Activated CD4-positive, alpha-beta T cell treated with anti-CD3 and anti-CD28 coated beads, Interleukin-2, amount 10 ng/mL, durations not matched to agents 7 days and 5 days (primary cell): ENCODE measurements around the gene STPG1. TPM values are rescaled to one million over a fixed set of nuclear protein-coding genes. Genes with fewer than 3 reads are reported as not detected.
A peak's percentile ranks its signal among the peaks of the same experiment; 100 is the strongest.

Experiments
- CTCF ChIA-PET: fragments of 350-600 bp; sonication (Branson Sonifier 250); formaldehyde crosslinking; loops from one replicate; lab custom pipeline; 2021; ENCODE audit warnings: antibody characterized with exemption; lab: Charles Lee
- POLR2A ChIA-PET: fragments of 350-600 bp; sonication (Branson Sonifier 250); formaldehyde crosslinking; loops from one replicate; lab custom pipeline; 2021; ENCODE audit warnings: antibody characterized with exemption; lab: Charles Lee
- DNase-seq: peaks from one replicate; pipeline ENCODE4 v3.0.0-alpha.2; 2020
- H3K27ac Mint-ChIP-seq: one replicate; pipeline ENCODE4 v1.8.0; 2021; ENCODE audit warnings: mild to moderate bottlenecking, moderate library complexity, mixed read lengths
- H3K27me3 Mint-ChIP-seq: one replicate; pipeline ENCODE4 v1.8.0; 2021; ENCODE audit warnings: mixed read lengths
- H3K36me3 Mint-ChIP-seq: one replicate; pipeline ENCODE4 v1.8.0; 2021; ENCODE audit warnings: low read depth, mixed read lengths
- H3K4me1 Mint-ChIP-seq: one replicate; pipeline ENCODE4 v1.8.0; 2021; ENCODE audit warnings: mixed read lengths
- H3K4me3 Mint-ChIP-seq: one replicate; pipeline ENCODE4 v1.8.0; 2021; ENCODE audit warnings: mild to moderate bottlenecking, moderate library complexity, mixed read lengths
- H3K9me3 Mint-ChIP-seq: one replicate; pipeline ENCODE4 v1.8.0; 2021; ENCODE audit warnings: mixed read lengths
- total RNA-seq, 2 experiments: library from RNA; stranded (reverse); gene quantifications; one replicate each; pipeline ENCODE4 v1.2.3, GENCODE V29; 2021

STPG1 gene
- total RNA-seq, 2 experiments from 2014 or later = 10.0 to 11.0 TPM

DNA sequence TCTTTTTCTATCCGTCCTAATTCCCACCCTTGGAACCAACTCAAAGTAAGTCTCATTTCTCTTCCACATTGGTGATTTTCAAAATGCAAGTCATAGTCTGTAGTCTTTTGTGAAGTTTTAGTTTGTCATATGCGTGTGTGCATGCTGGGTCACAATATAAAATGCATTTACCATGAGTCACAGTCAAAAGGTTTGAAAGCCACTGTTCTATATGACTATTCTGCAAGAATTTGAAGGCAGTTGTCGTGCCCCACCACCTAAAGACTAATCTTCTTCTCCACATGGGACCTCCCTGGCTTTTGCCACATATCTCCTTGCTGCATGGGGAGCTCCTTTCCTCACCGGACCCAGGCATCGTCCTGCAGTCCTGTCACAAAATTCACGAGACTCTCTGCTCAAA lies 1.6 kb downstream of the STPG1 start:
- POLR2A ChIA-PET = no interaction called here
- DNase-seq = no peak

DNA sequence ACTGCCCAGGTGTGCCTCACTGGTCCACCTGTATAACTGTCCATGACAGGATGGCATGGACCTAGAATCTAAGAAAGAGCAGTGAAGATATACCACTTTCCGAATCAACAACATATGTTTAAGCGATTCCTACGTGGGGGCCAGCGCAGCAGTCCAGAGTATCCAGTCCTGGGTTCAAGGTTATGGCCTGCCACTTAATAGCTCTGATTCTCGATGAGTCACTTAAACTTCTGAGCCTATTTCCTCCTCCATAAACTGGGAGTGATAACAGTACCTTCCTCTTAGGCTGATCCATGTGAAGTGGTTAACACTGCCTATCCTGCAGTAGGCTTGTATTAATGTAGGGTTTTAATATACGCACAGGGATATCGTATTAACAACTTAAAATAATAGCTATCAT lies 2.8 kb downstream of the STPG1 start:
- DNase-seq = no peak
- H3K4me1 Mint-ChIP-seq = peaks cover 33% of the 10 kb centered on the region
- H3K9me3 Mint-ChIP-seq = no peaks in the 10 kb centered on the region
- H3K27me3 Mint-ChIP-seq = no peaks in the 10 kb centered on the region
- POLR2A ChIA-PET = no interaction called here
- CTCF ChIA-PET = interaction anchor here (1.1 to 2.3 kb wide), 5 partner anchors 11 to 260 kb away, joined by 3 to 9 read pairs (median 3); no protein-coding TSS in a partner anchor
- no peak overlapping the region for H3K27ac Mint-ChIP-seq
- peaks cover 6% of the 10 kb centered on the region for H3K36me3 Mint-ChIP-seq
- H3K4me3 Mint-ChIP-seq = no peak overlapping the region

More for the DNA sequence above, 1.6 kb downstream of the STPG1 start:
- H3K36me3 Mint-ChIP-seq = peaks cover 10% of the 10 kb centered on the region
- no peak overlapping the region for H3K4me3 Mint-ChIP-seq
- no peaks in the 10 kb centered on the region for H3K27me3 Mint-ChIP-seq
- no peaks in the 10 kb centered on the region for H3K9me3 Mint-ChIP-seq
- CTCF ChIA-PET = interaction anchor here (0.6 to 1.9 kb wide), 5 partner anchors 20 to 262 kb away, joined by 3 to 4 read pairs (median 3); no protein-coding TSS in a partner anchor
- H3K27ac Mint-ChIP-seq = peak overlapping the region; percentile 3
- peaks cover 35% of the 10 kb centered on the region for H3K4me1 Mint-ChIP-seq

DNA sequence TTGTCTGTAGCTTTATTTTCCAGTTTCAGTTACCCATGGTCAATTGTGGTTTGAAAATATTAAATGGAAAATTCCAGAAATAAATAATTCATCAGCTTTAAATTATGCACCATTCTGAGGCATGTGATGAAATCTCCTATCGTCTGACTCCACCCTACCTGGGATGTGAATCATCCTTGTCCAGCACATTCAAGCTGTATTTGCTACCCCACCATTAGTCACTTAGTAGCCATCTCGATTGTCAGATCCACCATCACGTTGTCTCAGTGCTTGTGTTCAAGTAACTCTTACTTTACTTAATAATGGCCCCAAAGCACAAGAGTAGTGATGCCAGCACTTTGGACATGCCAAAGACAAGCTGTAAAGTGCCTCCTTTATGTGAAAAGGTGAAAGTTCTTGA lies 4.0 kb downstream of the STPG1 start:
- H3K4me3 Mint-ChIP-seq = no peak overlapping the region
- H3K36me3 Mint-ChIP-seq = peaks cover 6% of the 10 kb centered on the region
- no peaks in the 10 kb centered on the region for H3K27me3 Mint-ChIP-seq
- H3K9me3 Mint-ChIP-seq = no peaks in the 10 kb centered on the region
- no peak overlapping the region for H3K27ac Mint-ChIP-seq
- CTCF ChIA-PET = interaction anchor here (0.9 to 2.3 kb wide), 6 partner anchors 9 to 338 kb away, joined by 3 to 9 read pairs (median 4); no protein-coding TSS in a partner anchor
- peaks cover 26% of the 10 kb centered on the region for H3K4me1 Mint-ChIP-seq
- DNase-seq = no peak
- POLR2A ChIA-PET = no interaction called here

DNA sequence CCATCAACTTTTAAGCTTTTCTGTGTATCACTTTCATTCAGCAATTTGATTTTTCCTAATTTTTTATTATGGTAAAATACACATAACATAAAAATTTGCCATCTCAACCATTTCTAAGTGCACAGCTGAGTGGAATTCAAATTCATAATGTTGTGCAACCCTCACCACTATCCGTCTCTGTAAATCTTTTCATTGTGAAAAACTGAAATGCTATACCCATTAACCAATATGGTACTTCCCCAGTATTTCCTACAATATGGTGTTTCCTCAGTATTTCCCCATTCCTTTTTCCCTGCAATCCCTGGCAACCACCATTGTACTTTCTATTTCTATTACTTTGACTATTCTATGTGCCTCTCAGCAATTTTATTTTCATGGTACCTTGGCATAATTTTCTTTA lies 6.8 kb downstream of the STPG1 start:
- H3K36me3 Mint-ChIP-seq = peaks cover 6% of the 10 kb centered on the region
- DNase-seq = no peak
- no peak overlapping the region for H3K27ac Mint-ChIP-seq
- no peaks in the 10 kb centered on the region for H3K9me3 Mint-ChIP-seq
- ChIA-PET CTCF (interaction anchor here (1.1 kb wide), 1 partner anchor 208 kb away, joined by 4 read pairs; no protein-coding TSS in a partner anchor), POLR2A (no interaction called here)
- no peak overlapping the region for H3K4me3 Mint-ChIP-seq
- peaks cover 8% of the 10 kb centered on the region for H3K4me1 Mint-ChIP-seq
- no peaks in the 10 kb centered on the region for H3K27me3 Mint-ChIP-seq

DNA sequence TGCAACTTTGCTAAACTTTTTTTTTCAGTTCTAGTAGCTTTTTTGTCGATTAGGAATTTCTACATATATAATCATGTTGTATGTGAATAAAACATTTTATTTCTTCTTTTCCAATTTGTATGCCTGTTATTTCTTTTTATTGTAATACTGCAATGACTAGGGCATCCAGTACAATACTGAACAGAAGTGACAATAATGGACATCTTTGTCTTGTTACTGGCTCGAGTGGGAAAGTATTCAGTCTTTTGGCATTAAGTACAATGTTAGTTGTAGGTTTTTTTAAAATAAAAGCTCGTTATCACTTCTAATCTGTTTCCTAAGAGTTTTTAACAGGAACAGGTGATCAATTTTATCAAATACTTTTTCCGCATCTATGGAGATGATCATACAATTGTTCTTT lies 9.8 kb downstream of the STPG1 start:
- no peak overlapping the region for H3K27ac Mint-ChIP-seq
- H3K4me3 Mint-ChIP-seq = no peak overlapping the region
- CTCF ChIA-PET = interaction anchor here (0.8 to 3.2 kb wide), 3 partner anchors 11 to 239 kb away, joined by 3 to 15 read pairs (median 10); partner anchors contain the start of gene NIPAL3
- no peaks in the 10 kb centered on the region for H3K27me3 Mint-ChIP-seq
- POLR2A ChIA-PET = no interaction called here
- peaks cover 20% of the 10 kb centered on the region for H3K36me3 Mint-ChIP-seq
- no peak for DNase-seq
- no peaks in the 10 kb centered on the region for H3K9me3 Mint-ChIP-seq
- no peaks in the 10 kb centered on the region for H3K4me1 Mint-ChIP-seq

DNA sequence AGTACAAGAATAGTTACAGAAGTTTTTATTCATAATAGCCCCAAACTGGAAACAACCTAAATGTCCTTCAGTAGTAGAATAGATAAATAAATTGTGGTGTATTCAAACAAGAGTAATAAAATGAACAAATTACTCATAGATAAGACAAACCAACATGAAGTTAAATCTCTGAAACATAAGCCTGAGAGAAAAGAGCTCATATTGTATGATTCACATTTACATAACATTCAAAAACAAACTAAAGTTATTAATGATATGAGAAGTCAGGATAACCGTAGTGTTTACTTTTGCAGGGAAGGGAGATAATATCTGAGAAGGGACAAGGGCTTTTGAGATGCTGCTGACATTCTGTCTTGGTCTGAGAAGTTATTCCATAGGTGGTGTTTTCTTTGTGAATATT lies 13.5 kb downstream of the STPG1 start:
- ChIA-PET CTCF (interaction anchor here (0.9 to 2.7 kb wide), 5 partner anchors 9 to 201 kb away, joined by 3 to 9 read pairs (median 6); partner anchors contain the start of gene NIPAL3), POLR2A (no interaction called here)
- no peaks in the 10 kb centered on the region for H3K9me3 Mint-ChIP-seq
- H3K27ac Mint-ChIP-seq = no peak overlapping the region
- no peaks in the 10 kb centered on the region for H3K4me1 Mint-ChIP-seq
- no peaks in the 10 kb centered on the region for H3K27me3 Mint-ChIP-seq
- no peak overlapping the region for H3K4me3 Mint-ChIP-seq
- DNase-seq = no peak
- peaks cover 14% of the 10 kb centered on the region for H3K36me3 Mint-ChIP-seq

DNA sequence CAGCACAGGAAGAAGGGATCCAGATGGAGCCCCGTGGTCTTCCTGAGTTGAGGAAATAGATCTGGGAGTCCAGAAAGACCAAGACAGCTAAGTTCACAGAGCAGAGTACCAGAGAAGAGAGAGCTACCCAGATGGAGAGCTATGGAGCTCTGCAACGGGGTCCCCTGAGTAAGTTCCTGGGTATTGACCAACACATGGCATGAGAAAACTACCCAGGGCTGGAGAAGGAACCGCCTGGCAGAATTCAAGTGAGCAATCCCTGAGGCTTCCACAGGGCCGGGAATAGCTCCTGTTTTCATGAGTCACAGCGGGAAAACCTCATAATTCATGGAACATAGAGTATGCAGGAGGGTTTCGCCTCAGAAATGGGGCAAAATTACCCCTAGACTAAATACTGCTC lies 19.7 kb downstream of the STPG1 start:
- Mint-ChIP-seq H3K4me3 (no peak overlapping the region), H3K27ac (no peak overlapping the region), H3K36me3 (peaks cover 6% of the 10 kb centered on the region), H3K4me1 (peaks cover 33% of the 10 kb centered on the region), H3K9me3 (no peaks in the 10 kb centered on the region), H3K27me3 (no peaks in the 10 kb centered on the region)
- ChIA-PET POLR2A (interaction anchor here (0.6 kb wide), 2 partner anchors 195 to 238 kb away, joined by 3 to 7 read pairs; no protein-coding TSS in a partner anchor), CTCF (interaction anchor here (0.9 to 7.1 kb wide), 7 partner anchors 9 to 243 kb away, joined by 3 to 216 read pairs (median 9); partner anchors contain the start of genes NIPAL3 and STPG1)
- DNase-seq = no peak

DNA sequence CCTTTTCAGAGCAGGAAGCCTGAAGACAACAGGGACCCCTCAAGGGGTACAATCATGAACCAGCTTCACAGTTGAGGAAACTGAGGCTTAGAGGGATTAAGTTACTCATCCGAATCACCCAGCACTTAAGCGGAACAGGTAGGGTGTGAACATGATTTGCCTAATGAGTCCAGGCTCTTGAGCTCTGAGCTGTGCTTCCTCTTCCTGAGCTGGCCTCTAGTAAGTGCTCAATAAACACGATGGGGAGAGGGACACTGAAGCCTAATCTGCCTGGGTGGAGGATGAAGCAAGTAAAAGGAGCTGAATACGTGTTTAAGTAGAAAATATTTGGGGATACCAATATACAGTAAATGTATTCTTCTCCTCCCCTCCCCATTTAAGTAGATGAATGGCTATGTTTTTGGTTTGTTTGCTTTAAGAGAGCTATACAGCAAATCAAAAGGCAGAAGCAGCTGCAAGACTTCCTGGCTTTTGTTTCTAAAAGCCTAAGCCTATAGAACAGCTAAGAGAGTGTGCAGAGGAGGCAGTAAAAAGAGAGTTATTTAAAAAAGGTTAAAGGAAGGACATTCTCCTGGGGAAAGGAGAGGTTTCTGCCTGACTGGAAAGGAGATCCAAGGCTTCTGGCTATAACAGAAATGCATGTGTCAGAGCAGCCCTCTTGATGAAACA lies 20.5 kb downstream of the STPG1 start:
- Mint-ChIP-seq H3K9me3 (no peaks in the 10 kb centered on the region), H3K36me3 (peaks cover 8% of the 10 kb centered on the region), H3K4me3 (no peak overlapping the region), H3K4me1 (peaks cover 33% of the 10 kb centered on the region), H3K27ac (peak overlapping the region; percentile 48), H3K27me3 (no peaks in the 10 kb centered on the region)
- ChIA-PET CTCF (interaction anchor here (0.6 to 7.1 kb wide), 21 partner anchors 9 to 575 kb away, joined by 3 to 216 read pairs (median 6); partner anchors contain the start of genes NIPAL3, SRSF10 and STPG1), POLR2A (no interaction called here)
- DNase-seq = no peak

DNA sequence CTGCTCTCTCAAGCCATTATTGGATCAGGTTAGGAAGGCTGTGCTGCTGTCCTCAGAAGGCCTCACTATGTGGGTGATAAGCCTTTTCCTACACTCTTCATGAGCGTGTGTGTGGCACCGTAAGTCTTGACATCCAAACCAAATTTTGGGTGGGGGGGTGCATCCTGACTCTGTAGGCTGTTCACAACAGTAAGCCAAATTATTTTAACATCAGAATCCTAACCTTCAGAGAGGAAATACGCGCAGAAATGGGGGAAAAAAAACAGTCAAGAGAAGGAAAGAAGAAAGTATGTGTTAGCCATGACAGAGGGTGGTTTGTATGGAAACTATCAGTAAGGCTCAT lies 21.0 kb downstream of the STPG1 start:
- H3K4me3 Mint-ChIP-seq = no peak overlapping the region
- H3K27ac Mint-ChIP-seq = peak overlapping the region; percentile 52
- ChIA-PET CTCF (interaction anchor here (0.6 to 7.1 kb wide), 31 partner anchors 8 to 575 kb away, joined by 3 to 216 read pairs (median 6); partner anchors contain the start of genes NIPAL3, SRSF10 and STPG1), POLR2A (interaction anchor here (0.5 kb wide), 1 partner anchor 74 kb away, joined by 3 read pairs; no protein-coding TSS in a partner anchor)
- H3K36me3 Mint-ChIP-seq = peaks cover 8% of the 10 kb centered on the region
- no peaks in the 10 kb centered on the region for H3K27me3 Mint-ChIP-seq
- DNase-seq = no peak
- no peaks in the 10 kb centered on the region for H3K9me3 Mint-ChIP-seq
- H3K4me1 Mint-ChIP-seq = peaks cover 33% of the 10 kb centered on the region

DNA sequence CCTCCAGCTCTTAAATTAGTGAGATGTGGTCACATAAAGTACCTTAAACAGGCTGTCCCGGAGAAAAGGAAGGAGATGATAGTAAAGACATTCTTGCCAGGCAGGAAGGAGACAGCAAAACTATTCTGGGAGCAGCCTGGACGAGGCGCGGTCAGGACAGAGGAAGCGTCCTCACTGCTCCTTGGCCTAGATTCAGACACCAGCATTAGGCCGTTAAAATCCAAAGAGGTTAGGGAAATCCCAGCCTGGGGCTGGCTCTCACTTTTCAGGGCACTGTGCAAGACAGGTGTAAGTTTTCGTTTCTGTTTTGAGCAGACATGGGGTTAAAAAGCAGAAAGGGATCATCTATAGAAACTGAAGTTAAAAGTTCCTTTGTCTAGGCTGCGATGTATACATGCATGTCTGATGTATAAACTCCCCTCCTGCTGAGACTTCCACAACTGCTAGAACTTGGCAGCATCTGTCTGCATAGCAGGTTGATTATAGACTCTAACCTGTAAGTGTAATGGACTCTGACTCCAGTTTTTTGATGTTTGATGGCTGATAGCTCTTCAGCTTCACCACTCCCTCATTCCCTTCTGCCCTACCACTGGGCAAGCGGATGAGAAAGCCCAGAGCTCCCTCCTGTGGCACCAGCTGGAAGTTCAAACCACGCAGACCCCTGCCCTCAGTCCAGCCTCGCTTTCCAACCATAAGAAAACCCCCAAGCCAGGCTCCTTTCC lies 21.5 kb downstream of the STPG1 start:
- Mint-ChIP-seq H3K4me3 (peak overlapping the region; percentile 65), H3K9me3 (no peaks in the 10 kb centered on the region), H3K36me3 (peaks cover 8% of the 10 kb centered on the region), H3K27me3 (no peaks in the 10 kb centered on the region), H3K4me1 (peaks cover 33% of the 10 kb centered on the region), H3K27ac (peak overlapping the region; percentile 91)
- ChIA-PET POLR2A (interaction anchor here (0.5 to 1.2 kb wide), 3 partner anchors 74 to 242 kb away, joined by 3 to 4 read pairs (median 3); no protein-coding TSS in a partner anchor), CTCF (interaction anchor here (0.6 to 7.1 kb wide), 50 partner anchors 8 to 853 kb away, joined by 3 to 216 read pairs (median 4); partner anchors contain the start of genes NIPAL3, RCAN3, SRSF10 and STPG1)
- peak; percentile 74 for DNase-seq

DNA sequence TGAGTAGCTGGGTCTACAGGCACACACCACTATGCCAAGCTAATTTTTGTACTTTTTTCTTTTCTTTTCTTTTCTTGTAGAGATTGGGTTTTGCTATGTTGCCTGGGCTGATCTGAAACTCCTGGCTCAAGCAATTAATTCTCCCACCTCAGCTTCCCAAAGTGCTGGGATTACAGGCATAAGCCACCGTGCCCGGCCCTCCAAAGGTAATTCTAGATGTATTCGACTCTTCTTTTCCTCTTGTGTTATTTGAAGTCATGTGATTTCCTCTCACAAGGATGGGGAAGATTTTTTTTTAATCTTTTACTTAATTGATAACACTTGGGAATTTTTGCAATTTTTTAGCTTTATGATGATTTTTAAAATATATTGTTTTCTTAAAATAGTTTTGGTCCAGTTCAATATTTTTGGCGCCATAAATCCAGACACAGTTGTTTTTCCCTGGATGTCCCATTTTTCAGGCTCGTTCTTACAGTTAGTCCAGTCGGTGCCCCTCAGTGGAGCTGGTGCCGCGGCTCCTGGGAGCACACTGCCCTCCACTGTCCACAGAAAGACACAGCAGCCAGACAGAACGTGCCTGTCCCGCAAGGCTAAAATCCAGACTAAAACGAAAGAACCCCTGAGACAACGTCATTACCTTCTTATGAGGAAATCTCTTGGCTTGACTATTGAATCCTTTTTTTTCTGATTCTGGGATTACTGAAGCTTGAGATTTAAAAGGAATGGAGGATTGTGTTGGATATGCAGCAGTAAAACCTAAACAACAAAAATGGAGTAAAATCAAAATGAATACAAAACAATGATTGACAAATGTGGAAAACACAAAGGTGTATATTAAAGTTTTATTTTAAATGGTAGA lies 22.4 kb downstream of the STPG1 start:
- H3K27me3 Mint-ChIP-seq = no peaks in the 10 kb centered on the region
- peak overlapping the region; percentile 91 for H3K27ac Mint-ChIP-seq
- CTCF ChIA-PET = interaction anchor here (0.6 to 7.1 kb wide), 41 partner anchors 9 to 852 kb away, joined by 3 to 216 read pairs (median 5); partner anchors contain the start of genes NIPAL3, RCAN3 and STPG1
- peaks cover 10% of the 10 kb centered on the region for H3K36me3 Mint-ChIP-seq
- DNase-seq = peak; percentile 76
- POLR2A ChIA-PET = interaction anchor here (0.7 to 1.2 kb wide), 2 partner anchors 128 to 241 kb away, joined by 3 to 4 read pairs; no protein-coding TSS in a partner anchor
- no peaks in the 10 kb centered on the region for H3K9me3 Mint-ChIP-seq
- H3K4me1 Mint-ChIP-seq = peaks cover 40% of the 10 kb centered on the region
- peak overlapping the region; percentile 65 for H3K4me3 Mint-ChIP-seq
